Left forelimb (tissue), 1 donor: ENCODE data around the gene ITGB2.
A peak's percentile ranks its signal among the peaks of the same experiment; 100 is the strongest.

Source experiments
- DNase-seq: peaks from one replicate; pipeline ENCODE4 v3.0.0-alpha.2; 2018; ENCODE audit warnings: low spot score

Gene ITGB2

DNA sequence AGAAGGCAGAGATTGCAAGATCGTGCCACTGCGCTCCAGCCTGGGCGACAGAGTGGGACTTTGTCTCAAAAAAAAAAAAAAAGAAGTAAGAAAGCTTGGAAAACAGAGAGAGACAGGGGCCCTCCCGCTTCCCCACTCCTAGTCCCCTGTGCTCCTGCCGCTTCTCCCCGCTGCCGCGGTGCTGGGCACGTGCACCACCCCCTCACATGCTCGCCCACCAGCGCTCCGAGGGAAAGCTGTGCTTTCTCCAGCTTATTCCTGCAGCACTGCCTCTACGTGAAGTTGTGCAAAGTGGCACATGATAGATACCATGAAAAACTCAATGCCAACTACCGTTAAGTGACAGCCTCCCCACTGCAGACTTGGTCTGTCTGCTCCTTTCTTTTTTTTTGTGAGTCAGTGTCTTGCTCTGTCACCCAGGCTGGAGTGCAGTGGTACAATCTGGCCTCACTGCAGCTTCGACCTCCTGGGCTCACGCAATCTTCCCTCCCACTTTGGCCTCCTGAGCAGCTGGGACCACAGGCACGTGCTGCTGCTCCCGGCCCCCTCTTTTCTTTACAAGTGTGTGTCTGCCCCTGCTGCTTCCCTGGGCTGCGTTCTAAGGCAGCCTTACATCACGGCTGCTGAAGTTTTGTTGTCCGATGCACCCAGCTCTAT, 34.6 kb upstream of the ITGB2 start:
- no peak for DNase-seq

DNA sequence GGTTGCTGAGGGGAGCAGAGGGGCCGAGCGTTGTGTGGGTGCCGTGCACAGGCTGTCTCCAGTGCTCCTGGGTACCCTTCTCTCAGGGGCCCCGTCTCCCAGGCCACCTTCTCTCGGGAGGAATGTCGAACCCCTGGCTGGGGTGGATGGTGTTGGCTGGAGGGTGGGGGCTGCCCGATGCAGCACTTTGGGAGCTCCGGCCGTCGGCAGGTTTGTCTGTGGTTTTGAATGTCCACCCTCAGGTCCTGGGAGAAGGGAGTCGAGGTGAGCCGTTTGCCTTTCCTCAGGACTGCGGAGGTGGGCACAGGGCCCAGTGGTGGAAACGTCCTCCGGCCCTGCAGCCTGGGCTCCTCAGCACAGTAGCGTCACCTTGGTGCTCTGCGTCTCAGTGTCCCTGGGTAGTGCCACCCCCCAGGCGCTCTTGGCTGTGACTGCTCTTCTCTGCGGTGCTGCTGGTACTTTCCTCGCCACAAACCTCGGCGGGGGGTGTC, 33.6 kb upstream of the ITGB2 start:
- DNase-seq: no peak

DNA sequence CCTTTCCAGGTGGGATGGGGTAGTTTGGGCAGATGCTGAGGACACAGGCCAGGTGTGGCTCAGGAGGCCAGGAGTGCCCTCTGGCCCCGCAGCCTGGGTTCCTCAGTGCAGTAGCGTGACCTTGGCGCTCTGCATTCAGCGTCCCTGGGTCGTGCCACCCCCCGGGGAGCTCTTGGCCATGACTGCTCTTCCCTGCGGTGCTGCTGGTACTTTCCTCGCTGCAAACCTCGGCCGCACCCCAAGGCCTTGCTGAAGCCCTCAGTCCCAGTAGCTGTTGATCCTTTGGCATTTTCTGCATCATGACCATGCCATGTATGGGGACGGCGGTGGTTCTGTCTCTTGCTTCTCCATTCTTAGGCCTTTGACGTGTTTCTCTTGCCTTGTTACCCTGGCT, 32.9 kb upstream of the ITGB2 start:
- DNase-seq: no peak

GRCh38 chr21:44952929-44953627, 32.4 kb upstream of the ITGB2 start:
- DNase-seq: no peak

GRCh38 chr21:44952116-44952928, 31.6 kb upstream of the ITGB2 start:
- DNase-seq: no peak

DNA sequence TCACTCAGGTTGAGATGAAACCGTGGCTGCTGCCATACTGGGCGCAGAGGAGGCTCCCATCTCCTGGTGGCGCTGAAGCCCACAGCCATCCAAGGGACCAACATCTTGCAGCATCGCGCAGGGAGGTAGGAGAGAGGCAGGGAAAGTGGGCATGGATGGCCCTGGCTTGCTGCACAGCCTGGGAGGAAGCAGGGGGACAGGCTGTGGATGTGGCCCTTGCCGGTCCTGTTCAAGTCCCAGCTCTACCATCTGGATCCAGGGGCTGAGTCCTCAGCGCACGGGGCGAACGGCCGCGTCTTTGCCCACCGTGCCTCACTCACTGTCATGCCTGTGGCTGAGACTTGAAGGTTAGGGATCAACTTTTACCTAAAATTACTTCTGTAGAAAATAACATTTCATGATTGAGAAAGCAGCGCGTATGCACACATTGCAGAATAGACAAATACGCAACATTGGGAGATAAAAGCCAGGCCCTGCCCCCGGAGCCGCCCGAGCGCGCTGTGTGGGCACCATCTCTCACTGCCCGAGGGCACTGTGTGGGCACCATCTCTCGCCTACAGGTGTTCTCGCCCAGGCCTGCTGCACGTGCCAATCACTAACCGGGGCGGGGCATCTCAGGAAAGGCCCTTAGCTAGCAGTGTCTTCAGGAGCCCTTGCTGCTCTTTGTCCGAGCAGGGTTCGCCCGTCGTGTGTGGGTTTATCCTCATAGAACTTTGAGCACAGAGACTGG, 30.7 kb upstream of the ITGB2 start:
- DNase-seq: no peak

GRCh38 chr21:44950351-44950750, 29.7 kb upstream of the ITGB2 start:
- no peak for DNase-seq

- peak; percentile 86 for DNase-seq
Observed at GRCh38 chr21:44949779-44950198, 29.1 kb upstream of the ITGB2 start.

DNA sequence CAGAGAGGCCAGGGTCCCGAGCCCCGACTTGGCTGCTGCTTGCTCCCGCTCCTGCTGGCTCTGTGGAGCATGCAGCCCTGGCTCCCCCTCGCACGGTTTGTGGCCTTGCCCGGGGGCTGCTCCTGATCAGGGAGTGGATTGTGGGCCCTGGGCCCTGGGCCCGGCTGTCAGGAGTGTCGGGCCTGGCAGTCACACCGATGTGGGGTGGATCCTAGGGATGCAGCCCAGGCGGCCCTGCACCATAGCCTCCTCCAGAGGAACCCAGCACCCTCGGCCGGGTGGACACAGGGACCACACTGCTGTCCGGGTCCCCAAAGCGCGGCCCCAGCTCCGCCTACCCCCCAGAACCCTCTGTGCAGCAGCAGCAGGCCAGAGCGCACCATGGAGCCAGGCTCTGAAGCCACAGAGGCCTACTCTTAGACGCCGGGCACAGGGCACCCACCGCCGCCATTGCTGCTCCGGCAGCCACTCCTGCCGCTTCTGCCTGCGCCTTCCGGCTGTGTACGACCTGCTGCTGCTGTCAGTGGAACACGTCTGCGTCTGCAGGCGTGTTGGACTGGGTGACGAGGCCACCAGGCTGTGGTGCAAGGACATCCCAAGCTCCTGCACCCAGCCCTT, 28.6 kb upstream of the ITGB2 start:
- no peak for DNase-seq

DNA sequence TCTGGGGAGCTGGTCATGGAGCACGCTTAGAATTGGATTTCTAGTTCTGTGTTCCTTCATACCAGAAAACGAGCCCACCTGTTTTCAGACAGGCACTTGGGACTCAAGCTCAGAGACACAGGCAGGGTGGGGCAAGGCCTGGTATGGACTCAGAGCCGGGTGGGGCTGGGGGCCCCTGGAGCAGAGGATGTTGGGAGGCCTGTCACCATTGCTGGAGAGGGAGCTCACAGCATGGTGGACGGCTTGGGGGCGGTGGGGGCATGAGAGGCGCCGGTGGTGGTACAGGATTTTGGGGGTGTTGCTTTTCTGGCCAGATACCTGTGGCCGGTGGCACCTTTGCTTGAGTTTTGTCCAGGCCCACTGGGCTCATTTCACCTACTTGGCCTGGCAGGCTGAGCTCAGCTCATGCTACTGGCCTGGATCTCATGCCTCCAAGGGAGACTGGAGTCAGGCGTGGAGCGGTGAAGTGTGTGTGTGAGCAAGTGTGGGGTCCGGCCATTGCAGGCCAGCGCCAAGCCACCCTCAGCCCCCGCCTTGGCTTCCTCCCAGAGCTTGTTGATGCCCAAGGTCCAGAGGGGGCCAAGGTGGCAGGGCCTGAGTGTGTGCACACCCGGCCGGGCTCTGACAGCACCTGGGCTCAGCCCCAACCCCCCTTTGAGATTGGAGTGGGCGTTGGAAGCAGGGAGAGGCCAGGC, 27.9 kb upstream of the ITGB2 start:
- DNase-seq: no peak

- no peak for DNase-seq
Observed at GRCh38 chr21:44947930-44948331, 27.2 kb upstream of the ITGB2 start.

DNA sequence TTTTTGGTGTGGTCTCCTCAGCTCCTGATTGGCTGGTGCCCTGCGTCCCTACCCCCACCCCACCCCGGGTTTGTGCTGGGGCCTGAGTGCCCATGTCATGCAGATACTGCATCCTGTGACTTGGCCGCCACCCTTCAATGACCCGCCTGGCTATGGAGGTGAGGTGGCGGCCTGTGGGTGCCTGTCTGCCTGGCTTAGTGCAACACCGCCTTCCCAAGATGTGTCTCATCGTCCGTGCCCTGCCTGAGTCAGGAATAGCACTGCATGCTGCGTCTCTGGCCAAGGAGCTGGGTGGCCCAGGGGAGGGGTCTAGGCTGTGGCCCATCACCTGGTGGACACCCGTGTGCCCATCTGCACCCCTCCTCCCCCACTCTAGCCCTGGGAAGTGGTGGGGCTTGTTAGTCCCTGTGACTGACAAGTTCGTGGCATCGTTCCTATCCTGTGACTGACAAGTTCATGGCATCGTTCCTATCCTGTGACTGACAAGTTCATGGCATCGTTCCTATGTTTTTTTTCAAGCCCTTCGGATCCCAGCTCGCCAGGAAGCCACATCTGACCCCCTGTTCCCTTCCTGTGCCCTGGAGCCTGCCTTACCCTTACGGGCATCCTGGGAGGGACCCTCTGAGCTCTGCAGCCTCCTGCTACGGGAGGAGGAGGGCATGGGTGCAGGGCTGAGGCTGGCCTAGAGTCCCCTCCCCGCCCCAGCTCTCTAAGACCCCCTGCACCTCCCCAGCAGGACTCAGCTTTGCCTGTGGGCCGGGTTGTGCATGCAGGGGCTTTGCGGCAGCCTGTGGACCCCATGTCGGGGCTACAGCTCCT, 26.6 kb upstream of the ITGB2 start:
- no peak for DNase-seq

GRCh38 chr21:44946254-44947041, 25.7 kb upstream of the ITGB2 start:
- peak; percentile 51 for DNase-seq

DNA sequence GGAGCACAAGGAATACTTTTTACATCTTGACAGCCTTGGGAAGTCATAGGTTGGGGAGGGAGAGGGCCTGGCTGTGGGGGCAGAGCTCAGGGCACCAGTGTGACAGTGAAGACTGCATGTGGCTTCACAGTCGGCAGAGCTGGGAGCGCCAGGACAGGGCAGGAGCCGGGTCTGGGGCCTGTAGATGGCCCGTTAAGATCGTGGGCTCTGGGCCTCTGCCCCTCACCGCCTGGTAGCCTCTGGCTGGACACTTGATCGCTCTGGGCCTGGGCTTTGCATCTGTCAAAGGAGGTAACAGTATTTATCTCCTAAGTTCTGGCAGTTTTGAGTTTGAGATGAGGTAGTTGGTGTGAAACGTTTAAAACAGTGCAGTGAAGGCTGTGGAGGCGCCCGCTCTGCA, 23.9 kb upstream of the ITGB2 start:
- no peak for DNase-seq

DNA sequence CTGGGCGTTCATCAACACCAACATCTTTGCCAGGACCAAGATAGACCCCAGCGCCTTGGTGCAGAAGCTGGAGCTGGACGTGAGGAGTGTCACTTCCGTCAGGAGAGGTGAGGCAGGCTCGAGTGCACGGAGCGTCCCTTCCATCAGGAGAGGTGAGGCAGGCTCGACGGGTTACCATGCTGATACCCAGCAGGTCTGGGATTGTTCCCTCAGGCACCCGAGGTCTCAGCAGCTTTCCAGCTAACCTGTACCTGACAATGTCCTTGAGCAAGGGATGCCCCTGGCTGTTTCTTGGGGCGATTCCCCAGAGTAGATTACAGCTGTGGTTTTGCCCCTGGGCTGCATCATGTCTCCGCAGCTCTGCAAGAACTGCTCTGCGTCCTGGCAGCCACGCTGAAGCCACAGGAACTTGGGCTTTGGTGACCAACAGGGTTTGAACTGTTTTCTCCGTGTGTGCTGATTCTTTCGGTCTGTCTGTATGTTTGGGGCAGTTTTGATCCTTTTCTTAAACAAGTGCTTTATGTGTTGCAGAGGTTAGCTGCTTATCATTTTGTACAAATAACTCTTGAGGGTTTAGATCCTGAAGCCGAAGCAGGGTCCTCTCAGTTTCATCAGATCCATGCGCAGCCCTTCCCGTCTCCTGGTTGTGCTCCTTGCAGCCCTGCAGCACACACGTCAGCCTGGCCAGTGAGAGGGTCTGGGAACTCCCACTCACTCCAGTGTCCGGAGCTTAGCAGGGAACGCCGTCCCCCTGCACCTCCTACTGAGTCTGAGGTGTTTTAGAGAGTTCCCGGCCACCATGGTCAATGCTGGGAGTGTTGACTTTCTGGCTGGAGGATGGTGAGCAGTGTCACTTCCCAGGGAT, 23.2 kb upstream of the ITGB2 start:
- DNase-seq: no peak

DNA sequence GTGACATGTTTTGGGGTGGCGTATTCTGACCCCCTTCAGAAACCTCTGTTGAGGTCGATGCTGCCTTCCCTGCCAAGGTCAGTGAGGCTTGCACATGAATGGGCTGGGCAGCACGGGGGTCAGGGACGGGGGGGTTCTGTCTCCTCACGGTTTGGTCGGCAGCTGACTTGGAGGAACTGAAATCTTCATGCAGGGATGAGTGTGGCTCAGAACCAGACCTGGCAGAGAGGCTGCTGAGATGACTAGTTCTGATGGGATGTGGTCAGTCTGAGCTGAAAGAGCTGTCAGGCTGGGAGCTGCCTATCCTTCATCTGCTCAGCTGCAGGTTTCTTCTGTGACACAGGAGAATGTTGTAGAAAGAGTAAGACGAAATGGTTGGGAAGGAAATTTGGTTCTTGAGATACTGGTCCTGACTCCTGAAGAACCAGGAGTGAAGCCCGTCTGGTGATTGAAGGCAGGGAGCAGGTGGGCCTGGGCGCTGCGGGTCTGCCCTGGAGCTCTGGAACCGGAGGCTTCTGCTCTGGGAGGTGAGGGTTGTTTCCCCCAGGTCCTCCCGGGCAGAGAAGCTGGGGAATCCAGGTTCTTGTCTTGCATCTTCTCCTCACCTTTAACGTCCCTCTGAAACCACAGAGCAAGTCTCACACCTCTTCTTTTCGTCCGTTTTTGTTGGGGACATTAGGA, 22.4 kb upstream of the ITGB2 start:
- DNase-seq: no peak

DNA sequence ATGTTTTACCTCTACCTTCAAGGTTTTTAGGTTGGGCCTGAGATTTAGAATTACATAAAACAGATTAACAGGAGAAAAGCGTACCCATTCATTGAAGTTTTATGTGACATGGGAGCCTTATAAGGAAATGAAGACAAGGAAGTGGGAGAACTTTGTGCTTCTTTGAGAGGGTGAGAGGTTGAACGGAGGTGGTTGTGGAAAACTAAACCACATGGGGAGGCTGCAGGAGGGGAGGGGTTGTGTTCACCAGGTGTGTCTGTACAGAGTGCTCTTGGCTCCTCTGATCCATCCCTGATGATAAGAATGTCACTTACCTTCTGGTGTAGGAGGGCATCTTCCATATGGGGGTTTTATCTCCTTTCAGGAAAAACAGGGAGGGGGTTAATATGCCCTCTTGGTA, 21.9 kb upstream of the ITGB2 start:
- no peak for DNase-seq

DNA sequence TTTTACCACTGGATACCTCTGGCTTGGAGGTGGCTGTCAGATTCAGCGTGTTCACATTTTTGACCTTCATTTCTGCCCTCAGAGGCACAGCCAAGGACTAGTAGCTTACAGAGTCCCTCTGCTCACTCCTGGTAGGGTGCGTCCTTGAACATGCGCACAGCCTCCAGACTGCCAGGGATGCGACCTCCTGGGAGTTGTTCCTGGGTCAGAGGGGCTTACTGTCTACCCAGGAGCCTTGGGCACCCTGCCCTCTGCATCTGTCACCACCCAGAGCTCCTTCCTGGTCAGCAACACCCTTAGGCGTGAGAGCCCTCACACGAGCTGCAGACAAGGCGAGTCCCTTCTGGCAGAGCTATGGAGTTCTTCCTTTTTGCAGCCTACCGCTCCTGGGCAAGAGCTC, 20.9 kb upstream of the ITGB2 start:
- DNase-seq: no peak
